ENCODE data around the gene ARHGAP8.

Gene ARHGAP8

DNA sequence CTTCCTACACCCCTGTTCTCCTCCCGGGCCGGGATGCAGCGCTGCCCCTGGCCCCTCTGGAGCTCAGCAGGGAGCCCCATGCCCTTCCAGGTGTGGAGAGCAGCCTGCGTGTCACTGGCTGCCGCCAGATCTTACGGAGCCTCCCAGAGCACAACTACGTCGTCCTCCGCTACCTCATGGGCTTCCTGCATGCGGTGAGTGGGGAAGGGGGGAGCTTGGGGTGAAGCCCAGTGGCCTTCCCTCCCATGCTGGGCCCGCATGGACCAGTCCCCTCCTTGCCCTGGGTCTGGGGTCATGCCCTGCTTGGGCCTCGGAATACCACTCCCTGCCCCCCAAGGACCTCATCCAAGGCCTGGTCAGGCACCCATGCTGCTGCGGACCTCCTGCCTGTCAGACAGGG lies 107.3 kb downstream of the ARHGAP8 start:
- H3K4me3 ChIP-seq (ENCODE audit: low read depth, low read length): no peak overlapping the region
- TF ChIP-seq, protein P1, sequence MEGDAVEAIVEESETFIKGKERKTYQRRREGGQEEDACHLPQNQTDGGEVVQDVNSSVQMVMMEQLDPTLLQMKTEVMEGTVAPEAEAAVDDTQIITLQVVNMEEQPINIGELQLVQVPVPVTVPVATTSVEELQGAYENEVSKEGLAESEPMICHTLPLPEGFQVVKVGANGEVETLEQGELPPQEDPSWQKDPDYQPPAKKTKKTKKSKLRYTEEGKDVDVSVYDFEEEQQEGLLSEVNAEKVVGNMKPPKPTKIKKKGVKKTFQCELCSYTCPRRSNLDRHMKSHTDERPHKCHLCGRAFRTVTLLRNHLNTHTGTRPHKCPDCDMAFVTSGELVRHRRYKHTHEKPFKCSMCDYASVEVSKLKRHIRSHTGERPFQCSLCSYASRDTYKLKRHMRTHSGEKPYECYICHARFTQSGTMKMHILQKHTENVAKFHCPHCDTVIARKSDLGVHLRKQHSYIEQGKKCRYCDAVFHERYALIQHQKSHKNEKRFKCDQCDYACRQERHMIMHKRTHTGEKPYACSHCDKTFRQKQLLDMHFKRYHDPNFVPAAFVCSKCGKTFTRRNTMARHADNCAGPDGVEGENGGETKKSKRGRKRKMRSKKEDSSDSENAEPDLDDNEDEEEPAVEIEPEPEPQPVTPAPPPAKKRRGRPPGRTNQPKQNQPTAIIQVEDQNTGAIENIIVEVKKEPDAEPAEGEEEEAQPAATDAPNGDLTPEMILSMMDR (IDR thresholded peaks at IDR 0.05; ENCODE audit: borderline replicate concordance, insufficient read depth, low read depth, low read length): no peak

DNA sequence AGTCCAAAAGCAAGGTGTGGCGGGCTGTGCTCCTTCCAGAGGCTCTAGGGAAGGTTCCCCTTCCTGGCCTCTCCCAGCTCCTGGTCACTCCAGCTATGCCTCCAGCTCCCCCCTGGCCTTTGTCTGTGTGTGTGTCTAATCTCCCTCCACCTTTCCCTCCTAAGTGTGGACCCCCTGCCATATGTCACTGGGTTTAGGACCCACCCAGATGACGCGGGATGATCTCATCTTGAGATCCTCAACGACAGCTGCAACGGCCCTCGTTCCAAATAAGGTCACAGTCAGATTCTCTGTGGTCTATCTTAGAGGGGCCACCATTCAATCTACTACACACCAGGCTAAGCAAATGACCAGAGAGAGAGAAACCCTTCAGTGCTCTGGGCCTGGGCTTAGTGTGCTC lies 107.9 kb downstream of the ARHGAP8 start:
- TF ChIP-seq, protein P1 (IDR thresholded peaks at IDR 0.05; ENCODE audit: borderline replicate concordance, insufficient read depth, low read depth, low read length): no peak
- H3K4me3 ChIP-seq (ENCODE audit: low read depth, low read length): no peak overlapping the region

DNA sequence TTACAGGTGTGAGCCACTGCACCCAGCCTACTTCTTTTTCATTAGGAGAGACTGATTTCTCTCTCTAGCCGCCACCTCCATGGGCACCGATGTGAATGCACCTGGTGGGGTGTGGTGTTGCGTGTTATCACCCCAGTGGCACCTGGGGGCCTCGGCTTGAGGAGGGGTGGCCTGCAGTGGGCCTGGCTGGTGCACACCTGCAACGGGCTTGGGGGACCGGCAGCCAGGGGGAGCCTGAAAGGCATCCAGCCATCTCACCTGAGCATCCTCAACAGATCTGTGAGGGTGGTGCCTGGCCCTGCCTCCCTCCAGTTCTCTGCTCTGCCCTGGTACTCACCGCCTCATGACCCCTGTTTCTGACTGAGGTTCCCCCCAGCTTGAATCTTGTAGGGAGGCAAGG lies 108.9 kb downstream of the ARHGAP8 start:
- TF ChIP-seq, protein P1 (IDR thresholded peaks at IDR 0.05; ENCODE audit: borderline replicate concordance, insufficient read depth, low read depth, low read length): no peak
- H3K4me3 ChIP-seq (ENCODE audit: low read depth, low read length): no peak overlapping the region

DNA sequence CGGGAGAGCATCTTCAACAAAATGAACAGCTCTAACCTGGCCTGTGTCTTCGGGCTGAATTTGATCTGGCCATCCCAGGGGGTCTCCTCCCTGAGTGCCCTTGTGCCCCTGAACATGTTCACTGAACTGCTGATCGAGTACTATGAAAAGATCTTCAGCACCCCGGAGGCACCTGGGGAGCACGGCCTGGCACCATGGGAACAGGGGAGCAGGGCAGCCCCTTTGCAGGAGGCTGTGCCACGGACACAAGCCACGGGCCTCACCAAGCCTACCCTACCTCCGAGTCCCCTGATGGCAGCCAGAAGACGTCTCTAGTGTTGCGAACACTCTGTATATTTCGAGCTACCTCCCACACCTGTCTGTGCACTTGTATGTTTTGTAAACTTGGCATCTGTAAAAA lies 109.9 kb downstream of the ARHGAP8 start:
- TF ChIP-seq, protein P1 (IDR thresholded peaks at IDR 0.05; ENCODE audit: borderline replicate concordance, insufficient read depth, low read depth, low read length): no peak
- H3K4me3 ChIP-seq (ENCODE audit: low read depth, low read length): no peak overlapping the region

DNA sequence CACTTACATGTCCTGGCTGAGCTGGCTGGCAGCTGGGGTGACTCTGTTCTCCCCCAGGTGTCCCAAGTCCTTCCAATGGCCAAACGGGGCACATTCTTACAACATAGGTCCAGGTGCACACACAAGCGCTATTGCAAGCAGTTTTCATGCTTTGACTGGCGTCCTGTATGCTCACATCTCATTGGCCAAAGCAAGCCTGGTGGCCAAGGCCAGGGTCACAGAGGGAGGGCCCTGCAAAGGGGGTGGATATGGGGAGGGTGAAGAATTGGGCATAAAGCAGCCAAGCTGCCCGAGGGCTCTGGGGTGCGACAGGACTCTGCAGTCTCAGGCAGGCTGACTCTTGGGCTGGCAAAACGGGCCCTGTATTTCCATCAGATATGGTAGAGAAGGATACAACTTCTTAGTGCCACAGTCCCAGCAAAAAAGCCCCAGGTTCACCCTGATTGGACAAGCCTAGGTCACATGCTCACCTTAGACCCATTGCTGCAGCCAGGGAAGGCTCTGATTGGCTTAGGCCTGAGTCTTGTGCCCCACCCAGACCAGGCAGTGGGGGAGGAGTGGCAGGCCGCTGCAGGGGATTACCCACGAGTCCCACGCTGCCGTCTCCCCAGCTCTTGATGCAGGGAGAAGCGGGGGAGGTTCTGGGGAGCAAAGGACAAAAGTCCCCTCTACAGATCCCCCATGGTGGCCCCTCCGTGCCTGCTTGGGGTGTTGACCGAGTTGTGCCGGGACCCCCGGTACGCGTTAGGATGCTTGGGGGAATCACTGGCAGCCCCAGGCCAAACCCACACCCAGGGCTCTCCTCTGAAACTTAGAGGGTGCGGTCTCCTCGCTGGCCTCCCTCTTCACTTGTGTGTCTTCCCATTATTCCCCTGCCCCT lies 110.8 kb downstream of the ARHGAP8 start:
- TF ChIP-seq, protein P1 (IDR thresholded peaks at IDR 0.05; ENCODE audit: borderline replicate concordance, insufficient read depth, low read depth, low read length): no peak
- H3K4me3 ChIP-seq (ENCODE audit: low read depth, low read length): no peak overlapping the region

DNA sequence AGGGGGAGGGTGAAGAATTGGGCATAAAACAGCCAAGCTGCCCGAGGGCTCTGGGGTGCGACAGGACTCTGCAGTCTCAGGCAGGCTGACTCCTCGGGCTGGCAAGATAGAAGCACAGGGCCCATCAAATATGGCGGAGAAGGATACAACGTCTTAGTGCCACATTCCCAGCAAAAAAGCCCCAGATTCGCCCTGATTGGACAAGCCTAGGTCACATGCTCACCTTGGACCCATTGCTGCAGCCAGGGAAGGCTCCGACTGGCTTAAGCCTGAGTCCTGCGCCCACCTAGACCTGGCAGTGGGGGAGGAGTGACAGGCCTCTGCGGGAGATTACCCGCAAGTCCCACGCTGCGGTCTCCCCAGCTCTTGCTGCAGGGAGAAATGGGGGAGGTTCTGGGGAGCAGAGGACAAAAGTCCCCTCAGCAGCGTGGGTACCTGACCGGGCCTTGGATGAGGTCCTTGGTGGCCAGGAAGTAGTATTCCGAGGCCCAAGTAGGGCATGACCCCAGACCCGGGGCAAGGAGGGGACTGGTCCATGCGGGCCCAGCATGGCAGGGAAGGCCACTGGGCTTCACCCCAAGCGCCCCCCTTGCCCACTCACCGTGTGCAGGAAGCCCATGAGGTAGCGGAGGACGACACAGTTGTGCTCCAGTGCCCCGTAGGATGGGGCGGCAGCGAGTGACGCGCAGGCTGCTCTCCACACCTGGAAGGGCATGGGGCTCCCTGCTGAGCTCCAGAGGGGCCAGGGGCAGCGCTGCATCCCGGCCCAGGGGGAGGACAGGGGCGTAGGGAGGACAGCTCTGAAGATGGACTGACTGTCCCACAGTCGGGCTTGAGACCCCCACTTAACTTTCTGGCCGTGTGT lies 113.0 kb downstream of the ARHGAP8 start:
- no peak overlapping the region for H3K4me3 ChIP-seq (ENCODE audit: low read depth, low read length)
- TF ChIP-seq, protein P1 (IDR thresholded peaks at IDR 0.05; ENCODE audit: borderline replicate concordance, insufficient read depth, low read depth, low read length): no peak
